HEK293 (cell line): ENCODE measurements around the gene FAM240A.

Experiments
- CTCF ChIA-PET: fragments of 350-600 bp; formaldehyde crosslinking; extraction: SDS; loops from one replicate; lab custom pipeline; 2021; ENCODE audit warnings: antibody characterized with exemption; lab: Yijun Ruan, JAX
- POLR2A ChIA-PET: fragments of 300-600 bp; formaldehyde crosslinking; extraction: SDS; loops from one replicate; lab custom pipeline; 2020; ENCODE audit warnings: antibody characterized with exemption, inconsistent platforms; lab: Yijun Ruan, JAX
- H3K27ac ChIP-seq: fragments of 200-500 bp; sonication (Bioruptor generic); 2 replicates; pipeline ENCODE4 v1.5.1; 2014; ENCODE audit warnings: low read depth, low read length, control low read depth, inconsistent platforms; ENCODE audit errors: extremely low read depth
- H3K36me3 ChIP-seq, 2 experiments: fragments of 200-500 bp in 1 of 2; sonication (Bioruptor generic) in 1 of 2; 1 replicate in 1 of 2; 2 replicates in 1 of 2; pipeline ENCODE4 v1.5.1; 2014 to 2017; ENCODE audit warnings: inconsistent platforms in 2 of 2, low read length in 2 of 2; ENCODE audit not compliant: control insufficient read depth in 2 of 2, insufficient read depth in 1 of 2
- H3K4me1 ChIP-seq: fragments of 200-500 bp; sonication (Bioruptor generic); 2 replicates; pipeline ENCODE4 v1.5.1; 2014; ENCODE audit warnings: mild to moderate bottlenecking, low read length, inconsistent platforms; ENCODE audit not compliant: control insufficient read depth, insufficient read depth
- H3K4me3 ChIP-seq: 2 replicates; pipeline ENCODE4 v1.5.1; 2011; ENCODE audit warnings: low read depth, mild to moderate bottlenecking, control low read depth, low read length, moderate library complexity
- H3K9me3 ChIP-seq: fragments of 200-500 bp; sonication (Bioruptor generic); 2 replicates; pipeline ENCODE4 v1.5.1; 2014; ENCODE audit warnings: low read depth, low read length, inconsistent platforms; ENCODE audit not compliant: control insufficient read depth, insufficient read depth
- GLI4 ChIP-seq: fragments of 450-650 bp; formaldehyde crosslinking; IDR thresholded peaks from 2 replicates; pipeline ENCODE4 v1.5.1; 2016; ENCODE audit warnings: missing biosample characterization, missing genetic modification characterization
- GLIS2 ChIP-seq: fragments of 450-650 bp; formaldehyde crosslinking; IDR thresholded peaks from 2 replicates; pipeline ENCODE4 v1.5.1; 2016; ENCODE audit warnings: missing biosample characterization, missing genetic modification characterization
- KLF9 ChIP-seq: fragments of 450-650 bp; formaldehyde crosslinking; IDR thresholded peaks from 2 replicates; pipeline ENCODE4 v1.5.1; 2016; ENCODE audit warnings: missing biosample characterization, missing genetic modification characterization, low read depth
- MZF1 ChIP-seq: fragments of 450-650 bp; formaldehyde crosslinking; IDR thresholded peaks from 2 replicates; pipeline ENCODE4 v1.5.1; 2017; ENCODE audit warnings: missing biosample characterization, missing genetic modification characterization, borderline replicate concordance
- SCRT1 ChIP-seq: fragments of 450-650 bp; formaldehyde crosslinking; IDR thresholded peaks from 2 replicates; pipeline ENCODE4 v1.5.1; 2016; ENCODE audit warnings: missing biosample characterization, missing genetic modification characterization, borderline replicate concordance
- SETDB1 ChIP-seq: IDR thresholded peaks from one replicate; pipeline ENCODE4 v1.6.1; 2017; ENCODE audit warnings: mild to moderate bottlenecking, low read length, moderate library complexity, mixed read lengths; ENCODE audit not compliant: insufficient read length
- SP7 ChIP-seq: fragments of 450-650 bp; formaldehyde crosslinking; IDR thresholded peaks from 2 replicates; pipeline ENCODE4 v1.5.1; 2016; ENCODE audit warnings: missing biosample characterization, missing genetic modification characterization
- ZFP37 ChIP-seq: fragments of 450-650 bp; formaldehyde crosslinking; IDR thresholded peaks from 2 replicates; pipeline ENCODE4 v1.5.1; 2016; ENCODE audit warnings: missing biosample characterization, missing genetic modification characterization
- ZNF133 ChIP-seq: fragments of 450-650 bp; formaldehyde crosslinking; IDR thresholded peaks from 2 replicates; pipeline ENCODE4 v1.5.1; 2016; ENCODE audit warnings: missing biosample characterization, missing genetic modification characterization
- ZNF138 ChIP-seq: fragments of 450-650 bp; formaldehyde crosslinking; IDR thresholded peaks from 2 replicates; pipeline ENCODE4 v1.5.1; 2016; ENCODE audit warnings: missing biosample characterization, missing genetic modification characterization, borderline replicate concordance
- ZNF140 ChIP-seq: fragments of 450-650 bp; formaldehyde crosslinking; IDR thresholded peaks from 2 replicates; pipeline ENCODE4 v1.5.1; 2016; ENCODE audit warnings: missing biosample characterization, missing genetic modification characterization
- ZNF157 ChIP-seq: fragments of 450-650 bp; formaldehyde crosslinking; IDR thresholded peaks from 2 replicates; pipeline ENCODE4 v1.5.1; 2016; ENCODE audit warnings: missing biosample characterization, missing genetic modification characterization
- ZNF202 ChIP-seq: fragments of 450-650 bp; formaldehyde crosslinking; IDR thresholded peaks from 2 replicates; pipeline ENCODE4 v1.5.1; 2016; ENCODE audit warnings: missing biosample characterization, missing genetic modification characterization, borderline replicate concordance
- ZNF223 ChIP-seq: fragments of 450-650 bp; formaldehyde crosslinking; IDR thresholded peaks from 2 replicates; pipeline ENCODE4 v1.5.1; 2016; ENCODE audit warnings: missing biosample characterization, missing genetic modification characterization
- ZNF23 ChIP-seq: fragments of 450-650 bp; formaldehyde crosslinking; IDR thresholded peaks from 2 replicates; pipeline ENCODE4 v1.5.1; 2016; ENCODE audit warnings: missing biosample characterization, missing genetic modification characterization, borderline replicate concordance
- ZNF362 ChIP-seq: fragments of 450-650 bp; formaldehyde crosslinking; IDR thresholded peaks from 2 replicates; pipeline ENCODE4 v1.5.1; 2016; ENCODE audit warnings: missing biosample characterization, missing genetic modification characterization
- ZNF433 ChIP-seq: fragments of 450-650 bp; formaldehyde crosslinking; IDR thresholded peaks from 2 replicates; pipeline ENCODE4 v1.5.1; 2016; ENCODE audit warnings: missing biosample characterization, missing genetic modification characterization, low read depth
- ZNF510 ChIP-seq: fragments of 450-650 bp; formaldehyde crosslinking; IDR thresholded peaks from 2 replicates; pipeline ENCODE4 v1.5.1; 2018; ENCODE audit warnings: mild to moderate bottlenecking, missing genetic modification characterization, missing biosample characterization; ENCODE audit not compliant: insufficient replicate concordance
- ZNF514 ChIP-seq: fragments of 450-650 bp; formaldehyde crosslinking; IDR thresholded peaks from 2 replicates; pipeline ENCODE4 v1.5.1; 2016; ENCODE audit warnings: missing biosample characterization, missing genetic modification characterization
- ZNF544 ChIP-seq: fragments of 450-650 bp; formaldehyde crosslinking; IDR thresholded peaks from 2 replicates; pipeline ENCODE4 v1.5.0; 2017; ENCODE audit warnings: missing biosample characterization, missing genetic modification characterization
- ZNF571 ChIP-seq: fragments of 450-650 bp; formaldehyde crosslinking; IDR thresholded peaks from 2 replicates; pipeline ENCODE4 v1.5.0; 2017; ENCODE audit warnings: missing biosample characterization, missing genetic modification characterization
- ZNF580 ChIP-seq: fragments of 450-650 bp; formaldehyde crosslinking; IDR thresholded peaks from 2 replicates; pipeline ENCODE4 v1.5.1; 2016; ENCODE audit warnings: missing biosample characterization, missing genetic modification characterization
- ZNF596 ChIP-seq: fragments of 450-650 bp; IDR thresholded peaks from 2 replicates; pipeline ENCODE4 v1.5.0; 2018; ENCODE audit warnings: missing biosample characterization, mild to moderate bottlenecking, missing genetic modification characterization, moderate library complexity
- ZNF660 ChIP-seq: fragments of 450-650 bp; IDR thresholded peaks from 2 replicates; pipeline ENCODE4 v1.5.1; 2018; ENCODE audit warnings: missing biosample characterization, mild to moderate bottlenecking, missing genetic modification characterization
- ZNF704 ChIP-seq: fragments of 450-650 bp; formaldehyde crosslinking; IDR thresholded peaks from 2 replicates; pipeline ENCODE4 v1.5.1; 2016; ENCODE audit warnings: missing biosample characterization, missing genetic modification characterization
- ZNF707 ChIP-seq: fragments of 450-650 bp; formaldehyde crosslinking; IDR thresholded peaks from 2 replicates; pipeline ENCODE4 v1.5.1; 2016; ENCODE audit warnings: missing biosample characterization, missing genetic modification characterization
- ZNF747 ChIP-seq: fragments of 450-650 bp; formaldehyde crosslinking; IDR thresholded peaks from 2 replicates; pipeline ENCODE4 v1.5.1; 2016; ENCODE audit warnings: missing biosample characterization, missing genetic modification characterization
- ZNF768 ChIP-seq: fragments of 450-650 bp; formaldehyde crosslinking; IDR thresholded peaks from 2 replicates; pipeline ENCODE4 v1.5.1; 2018; ENCODE audit warnings: missing biosample characterization, mild to moderate bottlenecking, missing genetic modification characterization
- ZNF777 ChIP-seq: fragments of 450-650 bp; formaldehyde crosslinking; IDR thresholded peaks from 2 replicates; pipeline ENCODE4 v1.5.1; 2017; ENCODE audit warnings: missing biosample characterization, missing genetic modification characterization, borderline replicate concordance
- ZSCAN16 ChIP-seq: fragments of 450-650 bp; formaldehyde crosslinking; IDR thresholded peaks from 2 replicates; pipeline ENCODE4 v1.5.1; 2016; ENCODE audit warnings: missing biosample characterization, missing genetic modification characterization
- TF ChIP-seq, protein P1 (sequence below): fragments of 450-650 bp; formaldehyde crosslinking; IDR thresholded peaks from 2 replicates; pipeline ENCODE4 v1.5.0; 2017; ENCODE audit warnings: missing biosample characterization, missing genetic modification characterization, borderline replicate concordance
- TF ChIP-seq, protein P2 (sequence below): fragments of 450-650 bp; formaldehyde crosslinking; IDR thresholded peaks from 2 replicates; pipeline ENCODE4 v1.5.1; 2016; ENCODE audit warnings: missing biosample characterization, missing genetic modification characterization

FAM240A gene

DNA sequence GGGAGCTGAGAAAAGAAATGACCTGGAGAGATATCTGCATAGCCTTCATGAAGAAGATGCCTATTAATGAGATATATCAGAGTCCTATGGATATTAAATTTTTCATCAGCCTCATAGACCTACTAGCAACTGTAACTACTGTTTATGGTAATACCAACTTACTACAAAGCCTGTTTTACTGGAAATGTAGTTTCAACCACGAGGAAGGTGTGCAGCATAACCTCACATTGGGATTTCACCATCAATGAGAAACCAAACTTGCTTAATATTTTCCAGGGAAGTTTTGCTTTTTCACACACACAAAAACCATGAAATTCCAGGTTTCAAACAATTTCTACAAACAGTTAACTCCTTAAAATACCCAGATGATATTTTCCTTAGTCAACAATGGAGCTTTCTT, 31.4 kb downstream of the FAM240A start:
- Histone ChIP-seq H3K27ac (no peak overlapping the region), H3K4me1 (no peaks in the 10 kb centered on the region)
- TF ChIP-seq ZNF133 = no peak
- no peak for TF ChIP-seq ZNF777
- TF ChIP-seq ZNF544 = no peak
- TF ChIP-seq ZNF157 = no peak
- TF ChIP-seq ZNF747 = no peak
- no peak for TF ChIP-seq ZNF510 (tag by site-specific recombination)
- TF ChIP-seq ZNF704 = no peak
- no peak for TF ChIP-seq ZNF707 (tag by site-specific recombination)
- TF ChIP-seq SP7 (tag by site-specific recombination) = no peak
- no peak for TF ChIP-seq ZNF223 (tag by site-specific recombination)
- TF ChIP-seq ZNF433 = no peak
- no peak for TF ChIP-seq ZNF571
- TF ChIP-seq ZNF768 (tag by site-specific recombination) = no peak
- no peak for TF ChIP-seq ZNF140 (tag by site-specific recombination)
- no peak for TF ChIP-seq ZNF23
- no peak for TF ChIP-seq MZF1 (tag by site-specific recombination)
- TF ChIP-seq, all 188 proteins: peak for 0
- H3K36me3 ChIP-seq = no peaks in the 10 kb centered on the region
- H3K4me3 ChIP-seq = no peak overlapping the region
- ChIA-PET POLR2A (no interaction called here), CTCF (no interaction called here)
- no peaks in the 10 kb centered on the region for H3K9me3 ChIP-seq

DNA sequence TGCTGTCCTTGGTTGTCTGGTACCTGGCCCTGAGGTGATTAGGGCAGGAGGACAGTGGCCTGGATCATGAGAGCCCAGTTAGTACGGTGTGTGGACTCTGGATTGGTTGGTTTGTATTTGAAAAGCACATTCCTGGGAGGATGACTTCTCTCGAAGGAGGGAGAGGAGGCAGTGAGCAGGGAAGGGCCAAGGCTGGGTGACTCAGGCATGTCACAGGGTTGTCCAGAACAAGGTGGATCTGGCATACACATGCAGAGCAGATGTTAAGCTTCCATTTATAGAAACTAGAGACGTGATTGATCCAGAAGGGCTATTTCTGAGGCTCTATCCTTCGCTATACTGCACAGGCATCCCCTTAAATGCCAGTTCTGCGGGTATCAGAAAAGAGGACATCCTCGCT, 34.4 kb downstream of the FAM240A start:
- Histone ChIP-seq H3K9me3 (no peaks in the 10 kb centered on the region), H3K4me3 (no peak overlapping the region), H3K27ac (no peak overlapping the region), H3K4me1 (no peaks in the 10 kb centered on the region), H3K36me3 (no peaks in the 10 kb centered on the region)
- ChIA-PET POLR2A (no interaction called here), CTCF (no interaction called here)
- no peak for TF ChIP-seq ZNF660
- no peak for TF ChIP-seq GLI4 (tag by site-specific recombination)
- TF ChIP-seq ZNF514 (tag by site-specific recombination) = no peak
- TF ChIP-seq ZNF596 (tag by site-specific recombination) = no peak
- TF ChIP-seq ZNF202 (tag by site-specific recombination) = no peak
- TF ChIP-seq KLF9 (tag by site-specific recombination) = no peak
- TF ChIP-seq ZSCAN16 (tag by site-specific recombination) = no peak
- TF ChIP-seq ZNF544 = no peak
- no peak for TF ChIP-seq SCRT1 (tag by site-specific recombination)
- TF ChIP-seq SETDB1 = no peak
- TF ChIP-seq ZNF138 (tag by site-specific recombination) = no peak
- TF ChIP-seq, protein P1, sequence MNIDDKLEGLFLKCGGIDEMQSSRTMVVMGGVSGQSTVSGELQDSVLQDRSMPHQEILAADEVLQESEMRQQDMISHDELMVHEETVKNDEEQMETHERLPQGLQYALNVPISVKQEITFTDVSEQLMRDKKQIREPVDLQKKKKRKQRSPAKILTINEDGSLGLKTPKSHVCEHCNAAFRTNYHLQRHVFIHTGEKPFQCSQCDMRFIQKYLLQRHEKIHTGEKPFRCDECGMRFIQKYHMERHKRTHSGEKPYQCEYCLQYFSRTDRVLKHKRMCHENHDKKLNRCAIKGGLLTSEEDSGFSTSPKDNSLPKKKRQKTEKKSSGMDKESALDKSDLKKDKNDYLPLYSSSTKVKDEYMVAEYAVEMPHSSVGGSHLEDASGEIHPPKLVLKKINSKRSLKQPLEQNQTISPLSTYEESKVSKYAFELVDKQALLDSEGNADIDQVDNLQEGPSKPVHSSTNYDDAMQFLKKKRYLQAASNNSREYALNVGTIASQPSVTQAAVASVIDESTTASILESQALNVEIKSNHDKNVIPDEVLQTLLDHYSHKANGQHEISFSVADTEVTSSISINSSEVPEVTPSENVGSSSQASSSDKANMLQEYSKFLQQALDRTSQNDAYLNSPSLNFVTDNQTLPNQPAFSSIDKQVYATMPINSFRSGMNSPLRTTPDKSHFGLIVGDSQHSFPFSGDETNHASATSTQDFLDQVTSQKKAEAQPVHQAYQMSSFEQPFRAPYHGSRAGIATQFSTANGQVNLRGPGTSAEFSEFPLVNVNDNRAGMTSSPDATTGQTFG (tag by site-specific recombination) = no peak
- TF ChIP-seq ZNF362 (tag by site-specific recombination) = no peak
- TF ChIP-seq, protein P2, sequence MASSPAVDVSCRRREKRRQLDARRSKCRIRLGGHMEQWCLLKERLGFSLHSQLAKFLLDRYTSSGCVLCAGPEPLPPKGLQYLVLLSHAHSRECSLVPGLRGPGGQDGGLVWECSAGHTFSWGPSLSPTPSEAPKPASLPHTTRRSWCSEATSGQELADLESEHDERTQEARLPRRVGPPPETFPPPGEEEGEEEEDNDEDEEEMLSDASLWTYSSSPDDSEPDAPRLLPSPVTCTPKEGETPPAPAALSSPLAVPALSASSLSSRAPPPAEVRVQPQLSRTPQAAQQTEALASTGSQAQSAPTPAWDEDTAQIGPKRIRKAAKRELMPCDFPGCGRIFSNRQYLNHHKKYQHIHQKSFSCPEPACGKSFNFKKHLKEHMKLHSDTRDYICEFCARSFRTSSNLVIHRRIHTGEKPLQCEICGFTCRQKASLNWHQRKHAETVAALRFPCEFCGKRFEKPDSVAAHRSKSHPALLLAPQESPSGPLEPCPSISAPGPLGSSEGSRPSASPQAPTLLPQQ (tag by site-specific recombination) = no peak
- no peak for TF ChIP-seq ZNF580
- TF ChIP-seq ZFP37 (tag by site-specific recombination) = no peak
- no peak for TF ChIP-seq GLIS2
- no peak for TF ChIP-seq MZF1 (tag by site-specific recombination)
